Measurements from ENCODE around the gene POLR1A.

- TF ChIP-seq CTCF (IDR thresholded peaks at IDR 0.05) (no peak), POLR2A (IDR thresholded peaks at IDR 0.05) (no peak)
Measured at GRCh38 chr2:85972355-85972754, 133.3 kb downstream of the POLR1A start.
